NCI-H2196 (cell line): Measurements from ENCODE around the gene EN1.

ENCODE experiments used
- DNase-seq: peaks from one replicate; lab custom pipeline; 2025; ENCODE audit not compliant: unreplicated experiment; lab: John Stamatoyannopoulos, UW

Gene EN1

DNA sequence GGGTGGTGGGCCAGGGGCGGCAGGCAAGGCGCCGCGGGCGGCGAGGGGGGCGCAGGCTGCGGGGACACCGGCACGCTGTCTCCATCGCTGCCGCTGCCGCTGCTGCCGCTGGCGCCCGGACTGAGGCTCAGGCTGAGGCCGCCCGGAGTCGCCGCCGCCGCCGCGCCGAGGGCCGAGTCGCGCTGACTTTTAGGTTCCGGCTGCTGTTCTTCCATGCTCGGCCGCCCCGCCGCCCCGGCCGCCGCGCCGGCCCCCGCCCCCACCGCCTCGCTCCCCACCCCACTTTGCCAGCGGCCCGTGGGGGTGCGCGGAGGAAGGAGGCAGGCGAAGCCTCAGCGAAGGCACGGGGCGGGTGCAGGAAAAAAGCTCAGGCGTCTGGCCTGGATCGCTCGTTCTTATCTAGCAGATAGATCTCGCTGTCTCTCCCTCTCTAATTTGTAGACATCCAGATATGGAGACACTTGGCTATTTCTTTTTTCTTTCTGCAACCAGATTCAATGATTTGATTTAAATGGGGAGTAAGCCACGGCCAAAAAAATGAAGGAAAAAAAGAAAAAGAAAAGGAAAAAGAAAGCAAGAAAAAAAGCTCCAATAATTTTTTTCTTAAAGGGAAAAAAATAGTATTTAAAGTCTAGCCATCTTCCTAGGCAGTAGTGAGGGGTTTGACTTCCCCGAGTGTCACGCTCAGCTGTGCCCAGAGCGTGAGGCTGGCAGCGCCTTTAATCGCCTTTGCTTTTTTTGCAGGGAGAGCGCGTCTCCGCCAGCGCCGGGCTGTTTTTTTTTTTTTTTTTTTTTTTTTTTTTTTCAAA, at the start of gene EN1:
Gene EN1 (minus strand): TSS at position 696 of the 809 bp plus-strand sequence. CDS start 481 bp downstream, at position 215.
- DNase-seq = no peak

DNA sequence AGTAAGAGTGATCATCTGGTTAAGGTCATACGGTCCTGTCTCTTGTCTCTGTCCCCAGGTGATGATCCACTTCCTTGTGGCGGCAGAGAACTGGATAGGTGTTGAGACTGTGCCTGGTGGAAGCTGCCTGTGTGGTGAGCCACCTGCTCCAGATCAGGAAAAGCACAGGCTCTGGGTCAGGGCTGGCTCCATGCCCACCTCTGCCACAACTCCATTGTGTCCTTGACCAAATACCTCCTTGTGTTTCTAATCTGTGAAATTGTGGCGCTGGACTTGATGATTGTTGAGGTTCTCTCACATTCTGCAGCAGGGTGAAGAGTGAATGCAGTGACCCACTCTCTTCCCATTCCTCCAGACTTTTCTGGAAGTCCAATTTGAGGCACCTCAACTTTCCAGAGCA, 45.7 kb upstream of the EN1 start:
- DNase-seq = no peak

DNA sequence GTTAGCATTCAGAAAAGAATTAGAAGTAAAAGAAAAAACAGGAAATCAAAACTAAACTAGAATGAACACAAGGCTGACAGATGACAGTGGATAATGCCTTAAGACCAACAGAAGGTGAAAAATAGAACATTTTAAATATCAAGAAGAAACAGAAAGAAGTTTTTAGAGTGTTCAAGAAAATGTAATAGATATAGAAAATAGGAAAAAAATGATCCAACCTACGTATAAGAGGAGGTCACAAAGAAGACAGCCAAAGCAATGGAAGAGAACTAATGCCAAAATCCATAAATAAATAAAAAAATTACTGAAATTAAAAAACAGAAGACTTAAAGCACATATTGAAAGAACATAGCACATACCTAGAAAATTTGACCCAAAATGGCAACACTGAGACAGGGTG, 42.5 kb upstream of the EN1 start:
- no peak for DNase-seq

DNA sequence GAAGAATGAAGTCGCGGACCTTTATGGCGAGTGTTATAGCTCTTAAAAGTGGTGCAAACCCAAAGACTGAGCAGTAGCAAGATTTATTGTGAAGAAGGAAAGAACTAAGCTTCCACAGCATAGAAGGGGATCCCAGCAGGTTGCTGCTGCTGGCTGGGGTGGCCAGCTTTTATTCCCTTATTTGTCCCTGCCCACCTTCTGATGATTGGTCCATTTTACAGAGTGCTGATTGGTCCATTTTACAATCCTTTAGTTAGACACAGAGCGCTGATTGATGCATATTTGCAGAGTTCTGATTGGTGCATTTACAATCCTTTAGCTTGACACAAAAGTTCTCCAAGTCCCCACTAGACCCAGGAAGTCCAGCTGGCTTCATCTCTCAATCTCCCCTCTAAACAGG, 36.3 kb upstream of the EN1 start:
- DNase-seq = no peak

DNA sequence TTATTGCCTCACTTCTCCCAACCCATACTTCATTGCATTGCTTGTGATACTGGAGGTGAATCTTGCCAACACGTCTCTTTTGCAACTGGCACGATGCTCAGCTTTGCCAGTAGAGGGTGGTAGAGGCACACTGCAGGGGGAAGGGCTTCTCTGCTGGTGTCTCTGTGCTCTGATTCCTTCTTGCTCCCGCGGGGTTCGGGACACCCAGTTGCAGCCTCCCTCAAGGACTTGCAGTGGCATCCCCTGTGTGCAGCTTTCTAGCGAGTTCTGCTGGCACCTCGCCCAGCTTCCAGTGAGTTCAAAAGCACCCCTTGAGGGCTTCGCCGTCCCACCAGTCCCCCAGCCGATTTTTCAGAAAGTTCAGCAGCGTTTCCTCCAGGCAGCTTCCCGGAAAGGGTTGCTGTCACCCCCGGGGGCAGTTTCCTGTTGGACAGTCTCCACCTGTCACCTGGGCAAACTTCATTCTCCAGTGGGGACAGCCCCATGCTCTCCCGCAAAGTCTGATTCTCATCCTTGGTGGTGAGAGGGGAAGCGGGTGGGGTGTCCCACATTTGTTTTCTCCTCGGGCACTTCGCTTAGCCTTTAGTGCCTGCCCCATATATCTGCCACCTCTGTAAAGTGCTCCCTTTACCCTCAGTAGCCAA, 35.4 kb upstream of the EN1 start:
- peak; percentile 49 for DNase-seq

DNA sequence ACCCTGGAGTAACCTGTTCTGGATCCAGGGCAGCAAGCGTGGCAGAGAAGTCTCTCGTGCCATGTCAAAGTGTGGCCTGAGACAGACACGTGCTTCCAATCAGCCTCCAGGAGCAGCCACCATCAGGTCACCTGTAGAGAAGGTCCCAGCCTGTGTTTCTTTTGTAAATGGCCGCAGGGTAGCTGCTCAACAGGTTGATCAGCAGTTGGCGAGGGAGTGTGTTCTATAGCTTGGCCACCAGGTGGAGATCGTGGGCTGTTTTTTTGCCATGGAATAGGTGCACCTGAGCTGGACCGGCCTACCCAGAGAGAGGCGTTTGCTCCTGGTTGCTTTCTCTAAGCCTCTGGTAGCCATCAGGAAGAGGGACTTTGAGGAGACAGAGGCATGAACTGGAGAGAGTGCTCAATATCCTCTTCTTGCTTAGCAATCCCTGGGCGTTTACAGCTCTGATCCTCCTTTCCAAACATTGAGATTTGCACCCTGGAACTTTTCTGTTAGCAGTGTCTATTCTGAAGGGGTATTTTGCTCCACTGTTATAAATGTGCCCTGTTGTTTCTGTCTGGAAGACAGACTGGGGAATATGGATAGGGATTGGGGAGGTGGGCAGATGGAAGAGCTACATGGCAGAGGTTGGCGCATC, 34.2 kb upstream of the EN1 start:
- DNase-seq = peak; percentile 70

DNA sequence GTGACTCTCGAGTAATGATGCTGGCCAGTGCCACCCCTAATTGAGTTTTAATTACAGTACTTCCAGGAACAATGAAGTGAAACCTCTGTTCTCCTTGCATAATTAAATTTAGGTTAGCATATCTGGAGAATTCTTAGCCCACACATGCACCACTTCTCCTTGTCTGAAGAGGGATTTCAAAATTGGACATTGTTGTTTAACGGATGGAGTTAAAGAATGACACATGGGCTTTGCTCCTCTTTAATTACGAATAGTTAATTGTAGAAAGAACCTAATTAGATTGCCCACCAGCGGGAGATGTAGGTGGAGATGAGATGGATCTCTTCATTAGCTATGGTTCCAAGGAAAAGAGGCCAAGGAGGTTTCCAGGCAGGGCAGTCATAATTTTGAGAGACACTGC, 33.1 kb upstream of the EN1 start:
- no peak for DNase-seq

DNA sequence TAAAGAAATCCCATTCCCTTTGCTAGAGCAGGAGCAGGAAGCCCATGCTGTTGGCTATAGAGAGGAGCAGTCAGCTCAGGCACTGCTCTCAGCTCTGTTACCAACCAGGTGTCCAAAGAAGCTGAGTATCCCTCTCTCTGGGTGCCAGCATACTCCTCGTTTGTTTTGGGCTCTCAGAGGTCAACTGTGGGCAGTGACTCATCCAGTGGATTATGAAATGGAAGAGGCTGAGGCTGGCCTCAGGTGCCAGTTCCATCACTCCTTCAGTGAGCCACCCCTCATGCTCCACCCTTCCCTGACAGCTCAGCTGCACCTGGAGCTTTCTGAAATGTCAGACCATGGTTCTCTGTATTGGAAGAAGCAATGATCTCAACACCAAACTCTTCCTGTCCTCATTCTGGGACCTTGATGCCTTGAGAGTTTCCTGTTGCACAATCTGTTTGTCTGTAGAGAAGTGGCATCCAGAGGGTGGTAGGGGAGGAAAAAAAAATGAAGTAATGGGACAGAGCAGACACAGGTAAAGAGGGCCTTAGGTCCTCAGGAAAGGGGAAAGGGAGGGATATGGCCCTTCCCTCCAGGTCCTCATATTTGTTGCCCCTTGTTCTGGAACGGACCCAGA, 31.2 kb upstream of the EN1 start:
- DNase-seq = no peak

DNA sequence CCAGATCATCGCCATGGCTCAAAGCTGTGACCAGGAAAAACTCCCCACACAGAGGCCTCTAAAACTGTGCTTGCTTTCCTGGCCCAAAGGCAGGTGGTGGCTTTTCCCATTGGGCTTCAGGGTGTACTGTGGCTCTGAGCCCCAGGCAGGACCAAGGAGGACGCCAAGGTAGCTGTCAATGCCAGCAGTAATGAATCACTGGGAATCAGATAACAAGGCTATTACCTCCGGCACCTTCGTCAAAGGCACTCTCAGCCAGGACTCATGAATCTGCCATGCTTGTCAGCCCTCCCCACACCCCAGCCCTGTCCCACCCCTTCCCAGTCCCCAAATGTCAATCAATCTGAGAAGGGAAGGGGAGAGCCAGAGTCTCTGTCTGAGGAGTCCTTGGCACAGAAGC, 27.9 kb upstream of the EN1 start:
- DNase-seq = no peak

DNA sequence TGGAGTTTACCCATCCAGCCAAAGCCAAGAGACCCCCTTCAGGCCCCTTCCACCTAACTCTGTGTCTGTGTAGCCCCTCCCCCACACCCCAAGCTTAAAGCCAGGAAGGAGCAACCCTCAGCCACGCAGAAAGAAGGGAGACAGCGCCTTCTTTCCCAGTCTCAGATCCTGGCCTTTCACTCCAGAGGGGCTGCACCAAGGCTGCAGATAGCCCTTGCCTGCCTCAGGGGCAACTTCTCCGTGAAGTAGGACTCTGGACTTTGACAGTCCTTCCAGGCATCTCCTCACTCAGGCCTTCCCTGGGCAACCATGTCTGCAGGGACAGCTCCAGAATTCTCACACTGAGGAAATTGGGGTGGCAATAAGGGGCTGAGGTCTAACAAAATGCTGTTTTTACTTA, 26.9 kb upstream of the EN1 start:
- DNase-seq = no peak

DNA sequence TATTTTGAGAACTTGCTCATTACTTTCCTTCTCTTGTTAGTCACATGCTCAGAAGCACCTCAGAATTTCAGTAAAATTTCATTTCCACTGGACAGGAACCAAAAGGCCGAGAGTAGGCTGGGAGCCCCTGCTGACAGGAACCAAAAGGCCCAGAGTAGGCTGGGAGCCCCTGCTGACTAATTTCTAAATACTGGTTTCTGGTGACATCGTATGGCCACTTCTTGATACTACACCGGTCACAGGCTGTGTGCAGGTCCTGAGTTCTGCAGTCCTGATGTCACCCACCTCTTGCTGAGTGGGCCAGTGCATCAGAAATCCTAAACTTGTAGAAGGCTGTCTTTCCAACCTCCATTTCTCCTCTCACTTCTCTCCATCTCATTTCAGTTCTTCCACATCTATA, 17.7 kb upstream of the EN1 start:
- DNase-seq = peak; percentile 35

DNA sequence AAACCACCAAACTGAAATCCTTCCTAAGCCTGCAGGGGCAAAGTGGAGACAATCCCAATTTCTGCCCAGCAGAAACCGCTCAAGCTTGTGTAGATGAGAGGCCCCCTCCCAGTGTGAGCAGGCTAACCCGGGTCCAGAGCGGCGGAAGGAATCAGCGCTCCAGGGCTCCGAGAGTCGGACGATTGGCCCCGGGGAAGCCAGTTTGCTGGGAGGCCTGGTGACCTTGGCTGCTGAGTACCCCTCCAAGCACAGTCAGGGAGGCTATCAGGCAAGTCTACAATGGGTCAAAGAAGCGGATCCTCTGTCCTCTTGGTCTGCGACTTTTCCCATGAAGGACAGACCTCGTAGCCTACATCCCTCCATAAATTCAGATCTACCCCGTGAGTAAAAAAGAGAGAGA, 16.8 kb upstream of the EN1 start:
- DNase-seq = no peak

DNA sequence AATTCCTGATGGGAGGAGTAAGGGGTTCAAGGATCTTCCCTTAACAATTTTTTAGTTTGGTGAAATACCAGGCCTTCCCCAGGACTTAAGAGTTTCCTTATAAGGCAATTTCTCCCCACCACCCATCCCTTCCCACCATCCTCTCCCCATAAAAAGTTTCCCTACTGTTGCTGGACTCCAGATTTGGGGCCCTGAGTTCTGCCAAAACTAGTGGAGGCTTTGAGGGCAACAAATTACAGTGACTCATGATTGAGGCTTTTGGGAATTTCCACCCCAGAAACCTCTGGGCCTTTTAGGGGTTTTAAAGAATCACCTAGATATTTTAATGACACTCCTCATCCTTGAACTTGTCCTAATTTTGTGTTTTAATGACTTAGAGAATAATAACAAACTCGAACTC, 14.3 kb upstream of the EN1 start:
- no peak for DNase-seq

DNA sequence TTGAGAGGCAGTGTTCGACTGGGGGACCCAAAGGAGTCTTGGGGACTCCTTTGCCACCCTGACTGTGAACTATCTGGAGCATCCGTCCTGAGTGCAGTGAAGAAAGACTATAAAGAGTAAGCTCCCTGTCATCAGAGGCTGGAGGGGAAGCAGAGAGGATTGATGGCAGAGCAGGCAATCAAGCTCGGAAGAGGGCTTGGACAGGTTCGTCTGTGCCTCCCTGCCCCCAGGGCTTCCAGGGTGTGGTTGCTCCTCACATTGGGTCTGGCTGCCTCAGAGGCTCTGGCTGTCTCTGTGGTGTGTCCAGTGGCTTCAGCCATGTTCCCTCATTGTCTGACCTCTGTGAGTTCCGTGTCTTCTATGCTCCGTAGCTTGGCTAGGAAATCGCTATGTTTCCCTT, 13.8 kb upstream of the EN1 start:
- no peak for DNase-seq

DNA sequence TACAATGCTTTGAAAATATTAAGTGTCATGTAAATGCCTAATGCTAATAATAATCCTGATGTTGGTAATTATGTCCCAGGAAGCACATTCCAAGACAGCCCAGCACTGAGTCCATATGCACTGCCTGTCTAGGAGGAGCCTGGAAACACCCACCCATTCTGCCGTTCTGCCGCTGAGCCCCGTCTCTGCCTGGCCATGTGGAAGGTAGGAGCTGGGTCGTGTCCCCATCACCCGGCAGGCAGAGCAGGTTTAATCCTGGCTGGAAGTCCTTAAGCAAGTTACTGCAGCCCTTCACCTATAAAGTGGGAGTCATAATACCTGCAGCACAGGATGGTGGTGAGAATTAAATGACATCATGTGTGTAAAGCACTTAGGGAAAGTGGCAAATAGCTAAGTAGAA, 13.1 kb upstream of the EN1 start:
- DNase-seq = no peak

DNA sequence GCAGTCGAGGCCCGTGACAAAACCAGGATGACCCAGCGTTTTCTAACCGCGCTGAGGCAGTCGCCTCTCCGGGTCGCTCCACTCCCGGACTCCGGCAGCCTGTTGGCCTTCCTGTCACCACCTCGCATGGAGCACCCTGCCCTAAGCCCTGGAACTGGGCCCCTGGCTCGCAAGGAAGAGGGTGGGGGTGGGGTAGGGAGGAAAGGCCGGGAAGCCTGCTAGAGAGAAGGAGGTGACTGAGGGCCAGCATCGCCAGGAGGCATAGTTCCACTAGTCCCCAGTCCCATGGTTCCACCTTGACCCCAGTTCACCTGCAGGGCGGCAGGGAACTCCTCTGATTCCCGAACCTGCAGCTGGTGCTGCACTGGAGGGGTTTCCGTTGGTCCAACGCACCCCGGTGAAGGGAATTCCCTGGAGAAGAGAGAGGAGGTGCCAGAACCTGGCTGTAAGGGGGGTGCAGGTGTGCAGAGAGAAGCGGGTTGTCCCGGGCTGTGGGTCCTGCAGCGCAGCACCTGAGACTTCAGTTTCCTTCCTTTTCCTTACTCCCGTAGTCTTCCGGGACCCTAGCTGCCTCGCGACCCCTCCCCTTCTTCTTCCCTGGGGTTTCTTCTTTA, 11.8 kb upstream of the EN1 start:
- DNase-seq = no peak

DNA sequence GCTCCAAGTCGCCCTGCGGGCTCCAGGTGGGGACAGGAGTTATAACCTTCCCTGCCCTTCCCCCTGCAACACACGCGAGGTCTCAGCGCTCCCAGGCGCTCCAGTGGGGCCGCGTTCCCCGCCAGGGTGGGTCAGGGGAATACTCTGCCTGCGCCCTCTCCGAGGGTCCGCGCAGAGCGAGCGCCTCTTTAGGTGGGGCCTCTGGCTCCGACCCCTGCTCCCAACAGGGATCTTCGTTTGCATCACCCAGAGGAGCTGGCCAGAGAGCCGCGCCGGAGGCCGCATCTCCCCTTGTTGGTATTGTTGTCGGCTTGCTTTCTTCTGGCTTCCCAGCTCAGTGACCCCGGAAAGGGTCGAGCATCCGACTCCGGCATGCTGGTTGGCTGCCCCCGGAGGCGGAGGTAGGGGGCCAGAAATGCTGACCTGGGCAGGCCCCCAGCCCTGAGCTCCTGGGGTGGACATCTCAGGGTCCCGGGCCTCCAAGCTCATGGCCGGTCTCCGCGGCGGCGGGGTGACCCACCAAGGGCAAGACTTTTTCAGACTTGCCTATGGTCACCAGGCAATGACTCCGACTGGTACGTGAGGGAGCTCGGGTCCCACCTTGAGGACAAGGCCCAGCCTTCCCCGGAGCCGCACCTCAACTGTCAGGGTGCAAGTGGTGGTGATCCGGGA, 11.2 kb upstream of the EN1 start:
- DNase-seq = no peak

DNA sequence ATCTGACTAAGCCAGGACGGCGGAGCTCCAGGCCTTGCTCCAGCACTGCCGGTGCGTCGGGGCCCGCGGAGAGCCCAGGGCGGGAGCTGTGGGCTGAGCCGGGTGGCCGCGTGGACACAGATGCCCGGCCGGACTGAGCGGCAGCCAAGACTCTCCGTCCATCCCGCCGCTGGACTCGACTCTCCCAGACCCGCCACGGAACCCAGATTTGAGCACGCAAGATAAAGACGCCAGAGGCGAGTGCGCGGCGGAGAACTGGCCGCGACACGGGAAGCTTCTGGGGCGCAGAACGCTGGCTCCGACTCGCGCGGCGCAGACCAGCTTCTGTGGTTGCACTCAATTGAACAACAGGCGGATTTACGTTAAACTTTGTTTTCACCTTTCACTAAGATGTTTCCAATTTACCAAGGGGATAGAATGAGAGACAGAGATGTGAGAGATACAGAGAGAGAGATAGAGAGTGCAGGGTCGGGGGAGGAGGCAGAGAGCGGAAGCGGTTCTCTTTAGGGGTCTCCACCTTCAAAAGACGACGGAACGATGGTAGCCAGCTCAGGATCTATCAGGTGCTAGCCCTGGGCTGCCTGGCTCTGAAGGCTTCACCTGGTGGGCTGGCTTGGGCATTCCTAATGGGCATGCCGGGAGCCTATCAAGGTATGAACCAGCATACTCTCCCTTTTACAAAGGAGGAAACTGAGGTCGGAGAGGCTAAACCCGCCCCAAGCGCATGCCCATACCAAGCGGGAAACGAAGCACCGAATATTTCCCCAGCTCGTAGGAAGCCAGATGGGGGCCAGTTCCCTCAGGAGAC, 10.4 kb upstream of the EN1 start:
- no peak for DNase-seq

DNA sequence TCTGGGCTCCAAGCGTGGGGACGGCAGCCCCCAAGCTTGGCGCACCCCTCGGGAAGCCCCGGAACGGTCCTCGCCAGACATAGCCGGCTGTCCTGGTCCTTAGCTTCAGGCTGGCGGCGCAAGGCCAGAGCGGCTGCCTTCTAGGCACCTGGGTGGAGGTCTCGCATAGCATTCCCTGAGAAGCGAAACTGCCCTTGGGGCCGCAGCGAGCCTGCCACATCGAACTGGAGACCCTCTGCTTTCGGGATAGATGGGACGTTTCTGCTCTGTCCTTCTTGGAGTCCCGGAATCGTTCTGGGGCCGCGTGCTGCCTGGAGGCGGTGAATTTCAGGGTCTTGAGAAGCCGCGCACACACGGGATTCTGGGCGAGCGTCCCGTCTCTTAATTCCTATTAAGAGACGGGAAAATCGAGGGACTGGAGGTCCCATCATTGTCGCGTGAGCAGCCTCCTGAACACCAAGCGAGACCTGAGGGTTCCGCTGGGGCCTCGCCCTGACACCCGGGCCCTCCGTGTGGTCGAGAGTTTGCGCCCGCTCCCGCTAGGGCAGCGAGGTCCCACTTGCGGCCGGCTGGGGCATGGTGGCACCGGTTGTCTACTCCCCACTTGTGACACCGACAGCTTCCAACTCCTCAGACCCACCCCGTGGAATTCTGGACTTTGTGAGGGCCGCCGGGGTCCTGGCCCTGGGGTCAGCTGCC, 9.7 kb upstream of the EN1 start:
- no peak for DNase-seq
